DND-41 (cell line): ENCODE results near the gene GABBR2.

Experiments used
- ATAC-seq: fragments of 200-7000 bp; cut with Tn5 transposase; 3 replicates; pipeline ENCODE4 v1.9.1; 2021; ENCODE audit warnings: low read depth; ENCODE audit not compliant: insufficient read depth
- DNase-seq: peaks from one replicate; pipeline ENCODE4 v3.0.0-alpha.2; 2020
- H2AFZ ChIP-seq: 2 replicates; pipeline ENCODE4 v1.6.0; 2012; ENCODE audit warnings: low read depth, low read length
- H3K27ac ChIP-seq: 2 replicates; pipeline ENCODE4 v1.5.1; 2012; ENCODE audit warnings: low read length, inconsistent platforms
- H3K27me3 ChIP-seq: fragments of 200-600 bp; sonication (generic); 2 replicates; pipeline ENCODE4 v1.6.0; 2012; ENCODE audit warnings: low read length, mild to moderate bottlenecking, inconsistent platforms; ENCODE audit not compliant: insufficient read depth, poor library complexity
- H3K36me3 ChIP-seq: 2 replicates; pipeline ENCODE4 v1.5.1; 2012; ENCODE audit warnings: low read length, inconsistent platforms; ENCODE audit not compliant: insufficient read depth
- H3K4me1 ChIP-seq: 2 replicates; pipeline ENCODE4 v1.5.1; 2012; ENCODE audit warnings: mild to moderate bottlenecking, low read length; ENCODE audit not compliant: insufficient read depth
- H3K4me2 ChIP-seq: 2 replicates; pipeline ENCODE4 v1.6.0; 2012; ENCODE audit warnings: mild to moderate bottlenecking, moderate library complexity, low read length, inconsistent platforms; ENCODE audit not compliant: insufficient read depth
- H3K4me3 ChIP-seq, 2 experiments: fragments of 200-600 bp in 1 of 2; shearing (Covaris generic) in 1 of 2; 2 replicates each; pipeline ENCODE4 v1.5.1; 2012 to 2016; ENCODE audit warnings: inconsistent platforms in 2 of 2, low read length in 2 of 2, mild to moderate bottlenecking in 2 of 2, low read depth in 1 of 2, moderate library complexity in 1 of 2
- H3K79me2 ChIP-seq: 2 replicates; pipeline ENCODE4 v1.6.0; 2012; ENCODE audit warnings: low read length, inconsistent platforms; ENCODE audit not compliant: insufficient read depth
- H3K9ac ChIP-seq: 2 replicates; pipeline ENCODE4 v1.6.0; 2012; ENCODE audit warnings: low read depth, mild to moderate bottlenecking, inconsistent platforms, low read length, moderate library complexity
- H3K9me3 ChIP-seq: 2 replicates; pipeline ENCODE4 v1.5.1; 2012; ENCODE audit warnings: low read length, moderate library complexity, mild to moderate bottlenecking, inconsistent platforms; ENCODE audit not compliant: insufficient read depth, severe bottlenecking
- H4K20me1 ChIP-seq: 2 replicates; pipeline ENCODE4 v1.6.0; 2012; ENCODE audit warnings: low read length; ENCODE audit not compliant: insufficient read depth
- CTCF ChIP-seq: IDR thresholded peaks from 2 replicates; pipeline ENCODE4 v1.5.1; 2012; ENCODE audit warnings: borderline replicate concordance, low read length, moderate library complexity, mild to moderate bottlenecking; ENCODE audit not compliant: poor library complexity, severe bottlenecking; ENCODE audit errors: extremely low read depth
- EZH2 ChIP-seq: IDR thresholded peaks from 3 replicates; pipeline ENCODE4 v1.6.1; 2012; ENCODE audit warnings: borderline replicate concordance, low read depth, mild to moderate bottlenecking, moderate library complexity, low read length, inconsistent platforms; ENCODE audit not compliant: severe bottlenecking

Gene GABBR2

DNA sequence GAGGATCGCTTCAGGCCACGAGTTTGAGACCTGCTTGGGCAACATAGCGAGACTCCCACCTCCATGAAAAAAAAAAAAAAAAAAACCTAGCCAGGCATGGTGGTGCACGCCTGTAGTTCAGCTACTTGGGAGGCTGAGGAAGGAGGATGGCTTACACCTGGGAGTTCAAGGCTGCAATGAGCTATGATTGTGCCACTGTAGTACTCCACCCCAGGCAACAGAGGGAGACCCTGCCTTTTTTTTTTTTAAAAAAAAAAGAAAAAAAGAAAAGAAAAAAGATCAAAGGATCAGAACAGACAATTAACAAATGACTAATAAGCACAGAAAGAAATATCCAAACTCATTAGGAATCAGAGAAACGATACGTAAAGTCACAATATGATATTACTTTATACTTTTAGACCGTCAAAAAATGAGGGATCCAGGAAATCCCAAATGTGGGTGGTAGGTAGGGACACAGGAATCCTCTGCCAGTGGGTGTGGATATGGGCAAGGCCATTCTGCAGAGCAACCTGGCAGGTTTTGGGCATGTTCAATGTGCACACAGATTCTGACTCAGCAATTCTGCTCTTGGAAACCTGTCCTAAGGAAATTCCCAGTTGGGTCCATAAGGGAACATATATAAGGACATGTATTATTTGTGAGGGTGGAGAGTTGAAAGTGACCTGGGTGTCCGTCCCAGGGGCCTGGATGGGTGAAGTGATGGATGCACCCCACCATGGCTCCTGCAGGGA lies 308.6 kb downstream of the GABBR2 start:
- H3K9me3 ChIP-seq = no peaks in the 10 kb centered on the region
- H3K4me2 ChIP-seq = no peak overlapping the region
- no peaks in the 10 kb centered on the region for H3K4me1 ChIP-seq
- no peaks in the 10 kb centered on the region for H4K20me1 ChIP-seq
- no peak overlapping the region for H3K27ac ChIP-seq
- no peak for ATAC-seq
- TF ChIP-seq EZH2 (no peak), CTCF (no peak)
- peaks cover 4% of the 10 kb centered on the region for H3K27me3 ChIP-seq
- DNase-seq = no peak
- no peak overlapping the region for H2AFZ ChIP-seq
- no peak overlapping the region for H3K9ac ChIP-seq
- no peaks in the 10 kb centered on the region for H3K79me2 ChIP-seq
- H3K36me3 ChIP-seq = no peaks in the 10 kb centered on the region
- H3K4me3 ChIP-seq = no peak overlapping the region

- Histone ChIP-seq H3K4me1 (no peaks in the 10 kb centered on the region), H3K4me3 (no peak overlapping the region), H3K27me3 (no peaks in the 10 kb centered on the region), H3K9me3 (no peaks in the 10 kb centered on the region), H3K79me2 (no peaks in the 10 kb centered on the region), H3K9ac (no peak overlapping the region), H4K20me1 (no peaks in the 10 kb centered on the region), H2AFZ (no peak overlapping the region), H3K4me2 (no peak overlapping the region), H3K36me3 (no peaks in the 10 kb centered on the region), H3K27ac (no peak overlapping the region)
- TF ChIP-seq CTCF = no peak
- no peak for TF ChIP-seq EZH2
- ATAC-seq = no peak
- no peak for DNase-seq
Observed at GRCh38 chr9:98396656-98397055, 312.1 kb downstream of the GABBR2 start.

- no peaks in the 10 kb centered on the region for H4K20me1 ChIP-seq
- H3K4me1 ChIP-seq = no peaks in the 10 kb centered on the region
- H3K79me2 ChIP-seq = no peaks in the 10 kb centered on the region
- H3K4me3 ChIP-seq = no peak overlapping the region
- no peaks in the 10 kb centered on the region for H3K9me3 ChIP-seq
- DNase-seq = no peak
- H3K4me2 ChIP-seq = no peak overlapping the region
- H3K27me3 ChIP-seq = no peaks in the 10 kb centered on the region
- no peak for ATAC-seq
- no peaks in the 10 kb centered on the region for H3K36me3 ChIP-seq
- TF ChIP-seq CTCF (no peak), EZH2 (no peak)
- no peak overlapping the region for H2AFZ ChIP-seq
- no peak overlapping the region for H3K9ac ChIP-seq
- H3K27ac ChIP-seq = no peak overlapping the region
Observed at GRCh38 chr9:98396236-98396635, 312.5 kb downstream of the GABBR2 start.
